Bronchial epithelial cell (primary cell): ENCODE results near the gene KRTAP4-16. TPM values are rescaled to one million over a fixed set of nuclear protein-coding genes. Genes with fewer than 3 reads are reported as not detected.
"Not testable (repeated sequence)": the region's sequence is repeated elsewhere in the genome, so short reads cannot be mapped to it uniquely, and the experiment has no call there.

Experiments used
- DNase-seq: peaks from one replicate; pipeline ENCODE4 v3.0.0-alpha.2; 2010; ENCODE audit warnings: low read depth
- FAIRE-seq: peaks from 2 replicates; lab custom pipeline; 2011; peaks lifted over from hg19 to GRCh38; lab: Jason Lieb, UNC
- H3K27me3 ChIP-seq: 2 replicates; pipeline ENCODE4 v1.5.1; 2011; ENCODE audit warnings: low read length; ENCODE audit not compliant: control insufficient read depth, insufficient read depth
- H3K36me3 ChIP-seq: 2 replicates; pipeline ENCODE4 v1.5.1; 2011; ENCODE audit warnings: low read length; ENCODE audit not compliant: control insufficient read depth, insufficient read depth
- H3K4me3 ChIP-seq: 2 replicates; pipeline ENCODE4 v1.5.1; 2011; ENCODE audit warnings: mild to moderate bottlenecking, low read depth, low read length, control low read depth
- total RNA-seq: library from RNA; depleted of rRNA; stranded (reverse); fragments of >200 nt; gene quantifications from 2 replicates; pipeline ENCODE4 v1.2.1, GENCODE V29; 2014
- TF ChIP-seq, protein P1 (sequence below): IDR thresholded peaks from 2 replicates; pipeline ENCODE4 v1.5.1; 2011; ENCODE audit warnings: mild to moderate bottlenecking, moderate library complexity, low read length, control low read depth, inconsistent platforms; ENCODE audit not compliant: insufficient read depth, severe bottlenecking

The KRTAP4-16 gene
- total RNA-seq, 1 donor from 2014 or later = not detected

DNA sequence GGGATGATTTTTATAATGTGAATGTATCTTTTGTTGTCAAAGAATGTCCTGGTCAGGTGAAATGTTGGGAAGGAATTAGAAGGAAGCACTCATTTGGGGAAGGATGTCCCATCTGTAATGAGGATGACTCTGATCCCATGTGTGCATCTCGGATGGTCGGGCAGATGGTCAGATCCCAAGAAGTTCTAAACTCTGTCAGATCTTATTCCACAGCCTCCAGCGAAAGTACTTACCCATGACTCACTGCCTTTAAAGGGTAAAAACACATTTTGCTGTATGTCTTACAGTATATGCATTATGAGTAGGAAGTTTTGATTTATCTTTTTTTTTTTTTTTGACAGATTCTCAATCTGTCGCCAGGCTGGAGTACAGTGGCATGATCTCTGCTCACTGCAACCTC, 16.7 kb upstream of the KRTAP4-16 start:
- Histone ChIP-seq H3K27me3 (no peaks in the 10 kb centered on the region), H3K36me3 (no peaks in the 10 kb centered on the region), H3K4me3 (no peak overlapping the region)
- DNase-seq (no peak), FAIRE-seq (no peak)
- TF ChIP-seq, protein P1, sequence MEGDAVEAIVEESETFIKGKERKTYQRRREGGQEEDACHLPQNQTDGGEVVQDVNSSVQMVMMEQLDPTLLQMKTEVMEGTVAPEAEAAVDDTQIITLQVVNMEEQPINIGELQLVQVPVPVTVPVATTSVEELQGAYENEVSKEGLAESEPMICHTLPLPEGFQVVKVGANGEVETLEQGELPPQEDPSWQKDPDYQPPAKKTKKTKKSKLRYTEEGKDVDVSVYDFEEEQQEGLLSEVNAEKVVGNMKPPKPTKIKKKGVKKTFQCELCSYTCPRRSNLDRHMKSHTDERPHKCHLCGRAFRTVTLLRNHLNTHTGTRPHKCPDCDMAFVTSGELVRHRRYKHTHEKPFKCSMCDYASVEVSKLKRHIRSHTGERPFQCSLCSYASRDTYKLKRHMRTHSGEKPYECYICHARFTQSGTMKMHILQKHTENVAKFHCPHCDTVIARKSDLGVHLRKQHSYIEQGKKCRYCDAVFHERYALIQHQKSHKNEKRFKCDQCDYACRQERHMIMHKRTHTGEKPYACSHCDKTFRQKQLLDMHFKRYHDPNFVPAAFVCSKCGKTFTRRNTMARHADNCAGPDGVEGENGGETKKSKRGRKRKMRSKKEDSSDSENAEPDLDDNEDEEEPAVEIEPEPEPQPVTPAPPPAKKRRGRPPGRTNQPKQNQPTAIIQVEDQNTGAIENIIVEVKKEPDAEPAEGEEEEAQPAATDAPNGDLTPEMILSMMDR = no peak

DNA sequence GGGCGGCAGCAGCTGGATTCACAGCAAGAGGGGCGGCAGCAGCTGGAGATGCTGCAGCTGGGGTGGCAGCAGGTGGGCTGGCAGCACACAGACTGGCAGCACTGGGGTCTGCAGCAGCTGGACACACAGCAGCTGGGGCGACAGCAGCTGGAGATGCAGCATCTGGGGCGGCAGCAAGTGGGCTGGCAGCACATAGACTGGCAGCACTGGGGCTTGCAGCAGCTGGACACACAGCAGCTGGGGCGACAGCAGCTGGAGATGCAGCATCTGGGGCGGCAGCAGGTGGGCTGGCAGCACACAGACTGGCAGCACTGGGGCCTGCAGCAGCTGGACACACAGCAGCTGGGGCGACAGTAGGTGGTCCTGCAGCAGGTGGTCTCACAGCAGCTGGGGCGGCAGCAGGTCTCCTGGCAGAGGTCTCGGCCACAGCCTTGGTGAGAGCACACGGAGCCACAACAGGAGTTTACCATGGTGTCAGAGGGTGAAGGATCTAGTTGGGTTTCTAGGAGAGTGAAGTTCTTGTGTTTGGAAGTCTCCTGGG, 15.9 kb upstream of the KRTAP4-16 start, which contains the start of gene KRTAP4-11:
KRTAP4-11 (minus strand) TSS at position 528 of the 541 bp plus-strand sequence; CDS start at position 470, 58 bp downstream.
- FAIRE-seq, H3K36me3 ChIP-seq, H3K27me3 ChIP-seq, H3K4me3 ChIP-seq, DNase-seq: not testable (repeated sequence)

DNA sequence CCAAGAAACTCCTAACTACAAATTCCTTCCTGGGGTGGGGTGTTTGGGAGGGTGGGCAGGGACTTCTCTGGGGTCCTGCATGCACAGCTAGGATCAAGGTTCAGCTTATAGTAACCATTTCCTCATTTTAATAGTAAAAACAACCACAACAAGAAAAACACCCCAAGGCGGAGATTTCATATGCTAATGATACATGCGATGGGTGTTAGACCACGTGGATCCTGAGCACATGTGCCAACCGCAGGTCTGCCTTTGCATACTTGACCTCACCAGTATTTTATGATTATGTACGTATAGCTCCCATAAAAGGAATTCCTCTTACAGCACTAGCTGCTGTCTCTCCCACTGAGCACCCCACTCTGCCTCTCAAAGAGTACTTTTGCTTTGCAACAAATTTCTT, 14.3 kb upstream of the KRTAP4-16 start:
- H3K4me3 ChIP-seq = no peak overlapping the region
- FAIRE-seq = no peak

DNA sequence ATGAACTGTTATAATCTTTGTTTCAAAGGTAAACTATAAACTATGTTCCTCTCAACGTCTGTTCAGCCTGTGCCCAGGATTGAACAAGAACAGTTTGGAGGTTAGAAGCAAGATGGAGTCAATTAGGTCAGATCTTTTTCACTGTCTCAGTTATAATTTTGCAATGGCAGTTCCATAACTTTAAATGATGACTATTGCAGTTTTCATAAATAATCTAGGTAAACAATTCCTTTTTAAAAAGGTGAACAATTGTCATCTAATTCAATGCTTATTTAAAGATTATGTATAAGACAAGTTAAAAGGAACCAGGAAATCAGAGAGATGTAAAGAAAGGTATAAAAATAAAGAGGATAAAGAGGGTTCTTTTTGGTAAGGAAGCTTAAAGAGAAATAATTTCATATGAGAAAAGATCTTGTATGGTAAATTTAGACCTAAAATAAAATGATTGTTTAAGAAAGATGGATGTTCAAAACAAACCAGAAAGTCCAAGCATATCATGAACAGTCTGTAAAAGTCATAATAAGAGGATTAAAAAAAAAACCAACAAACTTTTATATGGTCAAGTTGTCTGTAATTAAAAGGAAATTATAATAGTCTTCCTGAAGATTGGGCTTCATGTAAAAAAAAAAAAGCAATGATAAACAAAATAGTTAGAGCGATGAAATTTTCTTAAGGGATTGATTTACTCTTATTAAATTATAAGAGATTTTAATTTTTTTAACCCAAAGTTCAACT, 9.3 kb upstream of the KRTAP4-16 start:
- no peaks in the 10 kb centered on the region for H3K27me3 ChIP-seq
- no peak overlapping the region for H3K4me3 ChIP-seq
- TF ChIP-seq, protein P1 = no peak
- no peaks in the 10 kb centered on the region for H3K36me3 ChIP-seq
- no peak for DNase-seq
- no peak for FAIRE-seq

More for the DNA sequence above, 14.3 kb upstream of the KRTAP4-16 start:
- DNase-seq = no peak
- TF ChIP-seq, protein P1 = no peak
- Histone ChIP-seq H3K36me3 (no peaks in the 10 kb centered on the region), H3K27me3 (no peaks in the 10 kb centered on the region)

DNA sequence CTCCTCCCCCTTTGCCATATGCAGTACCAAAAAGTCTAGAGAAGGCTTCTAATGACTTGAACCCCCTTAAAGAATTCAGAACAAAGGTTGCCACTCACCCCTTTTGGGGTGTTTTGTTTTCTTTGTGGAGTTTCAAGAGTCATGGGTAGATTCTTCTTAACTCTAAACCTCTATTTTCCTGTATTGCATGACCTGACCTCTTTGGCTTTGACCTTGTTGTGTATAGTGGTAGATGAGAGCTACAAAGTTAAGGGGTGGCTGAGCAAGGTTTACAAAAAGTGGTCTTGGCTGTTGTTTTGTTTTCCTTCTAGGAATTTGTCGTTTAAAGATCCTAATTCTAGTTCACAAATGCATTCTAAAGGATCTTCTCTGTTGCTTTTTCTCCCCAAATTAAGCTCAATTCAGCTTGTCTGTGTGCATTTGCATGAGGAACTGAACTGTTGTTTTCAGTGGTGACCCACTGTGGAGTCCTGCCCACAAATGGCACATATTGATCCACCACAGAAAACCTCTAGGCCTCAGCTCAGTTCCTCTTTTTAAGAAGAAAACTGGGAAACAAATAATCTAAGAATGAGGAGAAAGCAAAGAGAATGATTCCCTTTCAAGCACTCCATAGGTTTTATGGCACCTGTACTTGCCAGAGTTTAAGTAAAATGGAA, 6.8 kb upstream of the KRTAP4-16 start:
- not testable (repeated sequence) for DNase-seq, H3K4me3 ChIP-seq, H3K36me3 ChIP-seq, H3K27me3 ChIP-seq, FAIRE-seq

DNA sequence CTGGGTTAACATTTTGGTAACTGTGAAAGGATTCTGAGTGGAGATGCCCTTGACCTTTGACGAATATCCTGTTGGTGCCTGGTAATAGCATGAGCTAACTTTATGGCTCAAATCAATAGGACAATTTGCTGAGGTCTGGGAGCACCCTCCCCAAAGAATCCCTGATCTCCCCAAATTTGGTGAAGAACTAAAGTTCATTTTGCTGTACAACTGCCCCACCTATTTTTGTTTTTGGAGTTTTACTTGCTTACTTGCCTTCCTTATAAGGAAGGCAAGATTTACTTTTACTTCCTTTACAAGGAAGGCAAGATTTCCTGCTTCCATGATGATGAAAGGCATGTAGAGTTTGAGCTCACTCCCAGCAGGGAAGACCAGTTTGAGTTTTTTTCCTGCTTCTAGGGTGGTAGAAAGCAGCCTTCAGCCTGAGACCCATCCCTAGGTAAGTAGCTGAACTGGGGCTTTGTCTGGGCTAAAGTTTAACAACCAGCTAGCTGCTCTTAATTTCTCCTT, 6.0 kb upstream of the KRTAP4-16 start:
- DNase-seq (peak; percentile 8), FAIRE-seq (no peak)
- TF ChIP-seq, protein P1 = no peak
- Histone ChIP-seq H3K27me3 (no peaks in the 10 kb centered on the region), H3K4me3 (no peak overlapping the region), H3K36me3 (no peaks in the 10 kb centered on the region)

DNA sequence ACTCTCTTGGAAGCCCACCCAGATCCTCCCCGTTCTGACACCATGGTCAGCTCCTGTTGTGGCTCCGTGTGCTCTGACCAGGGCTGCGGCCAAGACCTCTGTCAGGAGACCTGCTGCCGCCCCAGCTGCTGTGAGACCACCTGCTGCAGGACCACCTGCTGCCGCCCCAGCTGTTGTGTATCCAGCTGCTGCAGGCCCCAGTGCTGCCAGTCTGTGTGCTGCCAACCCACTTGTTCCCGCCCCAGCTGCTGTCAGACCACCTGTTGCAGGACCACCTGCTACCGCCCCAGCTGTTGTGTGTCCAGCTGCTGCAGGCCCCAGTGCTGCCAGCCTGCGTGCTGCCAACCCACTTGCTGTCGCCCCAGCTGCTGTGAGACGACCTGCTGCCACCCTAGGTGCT, 3.3 kb upstream of the KRTAP4-16 start, which contains the start of gene KRTAP4-9:
KRTAP4-9 (plus strand) TSS at position 43 of the 400 bp plus-strand sequence; CDS start at position 43, 0 bp downstream.
- not testable (repeated sequence) for FAIRE-seq

DNA sequence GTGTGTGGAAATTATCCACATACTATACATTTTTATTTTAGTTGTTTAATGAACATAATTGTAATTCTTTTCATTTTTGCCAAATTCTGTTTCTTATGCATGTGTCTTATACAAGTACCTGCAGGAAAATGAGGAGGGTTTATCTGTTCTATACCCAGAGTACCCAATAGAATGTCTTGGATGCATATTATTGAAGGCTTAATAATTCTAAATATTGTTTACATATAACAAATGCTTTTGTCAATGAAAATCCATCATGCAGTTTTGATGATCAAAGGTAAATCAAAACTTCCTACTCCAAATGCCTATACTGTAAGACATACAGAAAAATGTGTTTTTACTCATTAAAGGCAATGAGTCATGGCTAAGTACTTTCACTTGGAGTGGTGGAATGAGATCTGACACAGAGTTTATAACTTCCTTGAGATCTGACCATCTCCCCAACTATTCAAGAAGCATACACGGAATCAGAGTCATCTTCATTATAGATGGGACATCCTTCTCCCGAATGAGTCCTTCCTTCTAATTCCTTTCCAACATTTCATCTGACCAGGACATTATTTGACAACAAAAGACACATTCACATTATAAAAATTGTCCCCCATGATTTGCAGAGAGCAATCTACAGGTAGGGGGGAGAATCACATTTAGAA, 2.5 kb upstream of the KRTAP4-16 start:
- H3K27me3 ChIP-seq, H3K4me3 ChIP-seq, H3K36me3 ChIP-seq, FAIRE-seq: not testable (repeated sequence)
- peak; percentile 46 for DNase-seq

More for the DNA sequence above, 3.3 kb upstream of the KRTAP4-16 start, which contains the start of gene KRTAP4-9:
- not testable (repeated sequence) for H3K27me3 ChIP-seq, H3K4me3 ChIP-seq, H3K36me3 ChIP-seq, DNase-seq
